ENCODE measurements around the gene ZNF142. TPM values are rescaled to one million over a fixed set of nuclear protein-coding genes. Genes with fewer than 3 reads are reported as not detected.

Gene ZNF142
- total RNA-seq, 4 donors from 2014 or later: 8.5 to 31.1 (median 11.9) TPM

GRCh38 chr2:218615868-218616315 lies 43.5 kb downstream of the ZNF142 start:
- no peak for TF ChIP-seq CTCF (IDR thresholded peaks at IDR 0.05; ENCODE audit: low read depth)

- TF ChIP-seq CTCF (IDR thresholded peaks at IDR 0.05; ENCODE audit: low read depth): no peak
Measured at GRCh38 chr2:218607436-218608115, 51.8 kb downstream of the ZNF142 start, which contains the start of gene PLCD4. Gene PLCD4 (plus strand): TSS chr2:218607899. CDS start chr2:218615740, 7,841 bp downstream.

- no peak for TF ChIP-seq CTCF (IDR thresholded peaks at IDR 0.05; ENCODE audit: low read depth)
Measured at GRCh38 chr2:218605432-218605831, 54.0 kb downstream of the ZNF142 start.

Small RNA genes lying within 50 kb of the gene (small RNA-seq; reads per million reads assigned to genes)
- not detected for gene RNU6-136P

Other genes starting within 250 kb of the ZNF142 start
- not detected for gene VIL1, start 240.5 kb downstream of the ZNF142 start, total RNA-seq
- gene USP37, start 91.3 kb downstream of the ZNF142 start, total RNA-seq: 10 to 100 TPM; 11.2 to 13.4 (median 11.7) TPM
- gene CNOT9, start 90.8 kb downstream of the ZNF142 start, total RNA-seq: 10 to 100 TPM; 22.6 to 53.8 (median 31.9) TPM
- gene PLCD4, start 51.7 kb downstream of the ZNF142 start, total RNA-seq: 1 to 10 TPM; 1.1 to 2.6 (median 1.6) TPM
- 10 to 100 TPM; 14.8 to 38.8 (median 24.9) TPM for gene BCS1L, start 60 bp upstream of the ZNF142 start, total RNA-seq
- gene RNF25, start 12.4 kb upstream of the ZNF142 start, total RNA-seq: 10 to 100 TPM in 3 of 4 donors, 1 to 10 TPM in 1; 7.5 to 13.7 (median 12.0) TPM
- gene STK36, start 12.5 kb upstream of the ZNF142 start, total RNA-seq: 10 to 100 TPM; 19.4 to 48.0 (median 26.8) TPM
- 10 to 100 TPM in 3 of 4 donors, 1 to 10 TPM in 1; 7.0 to 19.1 (median 15.4) TPM for gene TTLL4, start 51.2 kb upstream of the ZNF142 start, total RNA-seq
- gene CYP27A1, start 122.5 kb upstream of the ZNF142 start, total RNA-seq: 100 to 1,000 TPM in 1 of 4 donors, 10 to 100 TPM in 3; 11.9 to 206 (median 22.6) TPM
- gene PRKAG3, start 172.2 kb upstream of the ZNF142 start, total RNA-seq: not detected
- 1 to 10 TPM in 1 of 4 donors, under 1 TPM in 1, not detected in 2; 0.34 to 2.0 TPM for gene WNT6, start 200.2 kb upstream of the ZNF142 start, total RNA-seq
- not detected for gene WNT10A, start 221.2 kb upstream of the ZNF142 start, total RNA-seq